Measurements from ENCODE around the gene DLG4.
A peak's percentile ranks its signal among the peaks of the same experiment; 100 is the strongest.

The DLG4 gene

GRCh38 chr17:7219812-7220592, at the start of gene DLG4, which contains the start of gene ACADVL:
Gene DLG4, minus strand, starts transcription at chr17:7219836.
Gene ACADVL, plus strand, starts transcription at chr17:7219938. Its CDS starts 47 bp downstream, at chr17:7219985.
- peak; percentile 62 for DNase-seq

- DNase-seq: no peak
Observed at GRCh38 chr17:7266784-7267183, 47.1 kb upstream of the DLG4 start.

GRCh38 chr17:7263801-7264078, 44.1 kb upstream of the DLG4 start:
- DNase-seq: no peak

- no peak for DNase-seq
Observed at GRCh38 chr17:7262935-7263800, 43.5 kb upstream of the DLG4 start.

GRCh38 chr17:7262192-7262934, 42.7 kb upstream of the DLG4 start, which contains the start of gene CLDN7:
Gene CLDN7, minus strand, starts transcription at chr17:7262478. Its CDS starts 435 bp downstream, at chr17:7262043.
- DNase-seq: no peak

- DNase-seq: no peak
Observed at GRCh38 chr17:7261379-7262191, 41.9 kb upstream of the DLG4 start.

- no peak for DNase-seq
Observed at GRCh38 chr17:7260651-7261378, 41.2 kb upstream of the DLG4 start.

GRCh38 chr17:7260151-7260550, 40.5 kb upstream of the DLG4 start:
- DNase-seq: no peak

- no peak for DNase-seq
Observed at GRCh38 chr17:7259555-7259889, 39.9 kb upstream of the DLG4 start.

- DNase-seq: no peak
Observed at GRCh38 chr17:7258731-7259554, 39.3 kb upstream of the DLG4 start.

- no peak for DNase-seq
Observed at GRCh38 chr17:7256766-7257456, 37.3 kb upstream of the DLG4 start.

- no peak for DNase-seq
Observed at GRCh38 chr17:7254511-7254910, 34.9 kb upstream of the DLG4 start.

- no peak for DNase-seq
Observed at GRCh38 chr17:7253082-7253481, 33.4 kb upstream of the DLG4 start.

GRCh38 chr17:7252176-7253043, 32.8 kb upstream of the DLG4 start, which contains the start of gene ELP5:
Gene ELP5, plus strand, starts transcription at chr17:7252215. Its CDS starts 336 bp downstream, at chr17:7252551.
- DNase-seq: peak; percentile 95

- peak; percentile 100 for DNase-seq
Observed at GRCh38 chr17:7251661-7252175, 32.1 kb upstream of the DLG4 start, which contains the start of gene CTDNEP1. Gene CTDNEP1, minus strand, starts transcription at chr17:7251734. Its CDS starts 438 bp downstream, at chr17:7251296.

- no peak for DNase-seq
Observed at GRCh38 chr17:7250695-7251627, 31.3 kb upstream of the DLG4 start.

- DNase-seq: no peak
Observed at GRCh38 chr17:7249830-7250229, 30.2 kb upstream of the DLG4 start.

GRCh38 chr17:7249214-7249613, 29.6 kb upstream of the DLG4 start:
- DNase-seq: no peak
